ENCODE measurements around the gene BACH1.
A peak's percentile ranks its signal among the peaks of the same experiment; 100 is the strongest.
"Not testable (repeated sequence)": the region's sequence is repeated elsewhere in the genome, so short reads cannot be mapped to it uniquely, and the experiment has no call there.

The BACH1 gene

DNA sequence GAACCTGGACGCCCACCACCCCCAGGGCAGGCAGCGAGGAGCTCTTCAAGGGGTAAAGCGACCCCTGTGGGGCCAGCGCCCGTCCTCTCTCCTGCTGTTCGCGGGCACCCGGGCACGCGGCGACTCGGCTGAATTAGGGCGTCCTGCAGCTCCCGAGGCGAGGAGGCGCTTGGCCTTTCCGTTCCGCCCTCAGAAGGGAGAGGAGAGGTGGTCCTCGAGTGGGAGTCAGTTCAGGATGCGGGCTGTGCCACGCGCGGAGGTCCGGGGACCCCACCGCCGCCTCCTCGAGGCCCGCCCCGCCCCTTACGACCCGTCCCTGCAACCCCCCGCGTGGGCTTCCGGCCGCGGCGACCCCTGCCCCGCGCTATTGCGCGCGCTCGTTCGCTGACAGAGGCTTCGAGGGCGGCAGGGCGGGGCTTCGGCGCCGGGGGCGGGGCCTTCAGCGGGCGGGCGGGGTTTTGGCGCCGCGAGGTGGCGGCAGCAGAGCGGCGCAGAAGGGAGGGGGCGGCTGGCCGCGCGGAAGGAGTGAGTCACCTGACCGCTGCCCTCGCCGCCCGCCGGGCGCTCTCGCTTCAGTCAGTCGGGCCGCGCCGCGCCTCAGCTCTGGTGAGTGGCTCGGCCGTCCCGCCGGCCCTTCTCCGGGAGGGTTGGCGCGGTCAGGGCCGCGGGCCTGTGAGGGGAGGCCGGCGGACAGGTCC, at the start of gene BACH1:
BACH1 (plus strand) TSS at position 575 of the 698 bp plus-strand sequence. CDS start 22,359 bp downstream, outside the sequence.
- Mint-ChIP-seq H3K4me1 (ENCODE audit: low read depth) (peaks cover 81% of the 10 kb centered on the region), H3K4me3 (peak within 1 kb of the TSS; percentile 89), H3K36me3 (ENCODE audit: low read depth) (peaks cover 5% of the 10 kb centered on the region), H3K9me3 (peaks cover 7% of the 10 kb centered on the region), H3K27me3 (no peaks in the 10 kb centered on the region), H3K27ac (peak within 1 kb of the TSS; percentile 92)

DNA sequence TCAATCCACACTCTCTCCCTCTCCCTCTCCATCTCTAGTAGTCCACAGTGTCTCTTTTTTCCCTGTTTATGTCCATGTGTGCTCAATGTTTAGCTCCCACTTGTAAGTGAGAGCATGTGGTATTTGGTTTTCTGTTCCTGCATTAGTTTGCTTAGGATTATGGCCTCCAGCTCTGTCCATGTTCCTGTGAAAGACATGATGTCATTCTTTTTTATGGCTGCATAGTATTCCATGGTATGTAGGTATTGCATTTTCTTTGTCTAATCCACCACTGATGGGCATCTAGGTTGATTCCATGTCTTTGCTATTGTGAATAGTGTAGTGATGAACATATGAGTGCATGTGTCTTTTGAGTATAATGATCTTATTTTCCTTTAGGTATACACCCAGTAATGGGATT, 49.4 kb upstream of the BACH1 start:
- not testable (repeated sequence) for H3K4me3 Mint-ChIP-seq; H3K27ac Mint-ChIP-seq; H3K36me3 Mint-ChIP-seq (ENCODE audit: low read depth)
- Mint-ChIP-seq H3K27me3 (peaks cover 15% of the 10 kb centered on the region), H3K9me3 (peaks cover 19% of the 10 kb centered on the region), H3K4me1 (ENCODE audit: low read depth) (peaks cover 13% of the 10 kb centered on the region)

DNA sequence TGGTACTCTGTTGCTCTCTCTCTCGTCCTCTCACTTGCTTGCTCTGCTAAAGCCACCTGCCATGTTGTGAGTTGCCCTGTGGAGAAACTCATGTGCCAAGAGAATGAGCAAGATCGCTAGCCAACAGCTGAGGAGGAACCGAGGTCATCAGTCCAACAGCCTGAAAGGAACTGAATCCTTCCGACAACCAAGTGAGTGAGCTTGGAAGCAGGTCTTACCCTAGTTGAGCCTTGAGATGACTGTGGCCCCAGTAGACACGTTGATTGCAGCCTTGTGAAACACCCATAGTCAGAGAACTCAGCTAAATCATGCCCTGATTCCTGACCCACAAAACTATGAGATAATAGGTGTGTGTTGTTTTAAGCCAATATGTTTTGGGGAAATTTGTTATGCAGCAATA, 48.1 kb upstream of the BACH1 start:
- Mint-ChIP-seq H3K27ac (no peak overlapping the region), H3K4me1 (ENCODE audit: low read depth) (peaks cover under 1% of the 10 kb centered on the region), H3K27me3 (peaks cover 15% of the 10 kb centered on the region)

DNA sequence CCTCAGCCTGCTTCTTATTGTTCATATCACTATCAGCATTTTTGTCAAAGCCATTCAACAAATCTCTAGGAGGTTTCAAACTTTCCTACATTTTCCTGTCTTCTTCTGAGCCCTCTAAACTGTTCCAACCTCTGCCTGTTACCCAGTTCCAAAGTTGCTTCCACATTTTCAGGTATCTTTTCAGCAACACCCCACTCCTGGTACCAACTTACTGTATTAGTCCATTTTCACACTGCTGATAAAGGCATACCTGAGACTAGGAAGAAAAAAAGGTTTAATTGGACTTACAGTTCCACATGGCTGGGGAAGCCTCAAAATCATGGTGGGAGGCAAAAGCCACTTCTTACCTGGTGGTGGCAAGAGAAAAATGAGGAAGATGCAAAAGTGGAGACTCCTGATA, 44.9 kb upstream of the BACH1 start:
- not testable (repeated sequence) for H3K4me3 Mint-ChIP-seq; H3K27ac Mint-ChIP-seq; H3K4me1 Mint-ChIP-seq (ENCODE audit: low read depth)
- Mint-ChIP-seq H3K9me3 (peaks cover 23% of the 10 kb centered on the region), H3K27me3 (peaks cover 15% of the 10 kb centered on the region), H3K36me3 (ENCODE audit: low read depth) (peaks cover 12% of the 10 kb centered on the region)

More for the DNA sequence above, 48.1 kb upstream of the BACH1 start:
- H3K36me3 Mint-ChIP-seq (ENCODE audit: low read depth), result peaks cover 12% of the 10 kb centered on the region
- no peak overlapping the region for H3K4me3 Mint-ChIP-seq
- H3K9me3 Mint-ChIP-seq, result peaks cover 23% of the 10 kb centered on the region

DNA sequence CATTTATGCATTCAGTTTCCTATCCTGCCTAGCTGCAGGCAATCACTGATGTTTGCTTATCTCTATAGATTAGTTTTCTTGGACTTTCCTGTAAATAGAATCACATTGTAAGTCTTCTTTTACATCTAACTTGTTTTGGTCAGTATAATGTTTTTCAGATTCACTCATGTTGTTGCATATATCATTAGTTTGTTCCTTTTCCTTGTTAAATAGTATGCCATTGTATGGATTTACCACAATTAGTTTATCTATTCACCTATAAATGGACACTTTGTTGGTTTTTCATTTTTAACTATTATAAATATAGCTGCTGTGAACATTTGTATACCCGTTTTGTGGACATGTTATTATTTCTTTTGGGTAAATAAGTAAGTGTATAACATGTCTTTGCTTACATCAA, 44.2 kb upstream of the BACH1 start:
- H3K27ac Mint-ChIP-seq, result no peak overlapping the region
- H3K36me3 Mint-ChIP-seq (ENCODE audit: low read depth), result peaks cover 12% of the 10 kb centered on the region
- H3K4me1 Mint-ChIP-seq (ENCODE audit: low read depth), result no peaks in the 10 kb centered on the region
- H3K9me3 Mint-ChIP-seq, result peaks cover 18% of the 10 kb centered on the region
- H3K27me3 Mint-ChIP-seq, result peaks cover 9% of the 10 kb centered on the region
- no peak overlapping the region for H3K4me3 Mint-ChIP-seq

DNA sequence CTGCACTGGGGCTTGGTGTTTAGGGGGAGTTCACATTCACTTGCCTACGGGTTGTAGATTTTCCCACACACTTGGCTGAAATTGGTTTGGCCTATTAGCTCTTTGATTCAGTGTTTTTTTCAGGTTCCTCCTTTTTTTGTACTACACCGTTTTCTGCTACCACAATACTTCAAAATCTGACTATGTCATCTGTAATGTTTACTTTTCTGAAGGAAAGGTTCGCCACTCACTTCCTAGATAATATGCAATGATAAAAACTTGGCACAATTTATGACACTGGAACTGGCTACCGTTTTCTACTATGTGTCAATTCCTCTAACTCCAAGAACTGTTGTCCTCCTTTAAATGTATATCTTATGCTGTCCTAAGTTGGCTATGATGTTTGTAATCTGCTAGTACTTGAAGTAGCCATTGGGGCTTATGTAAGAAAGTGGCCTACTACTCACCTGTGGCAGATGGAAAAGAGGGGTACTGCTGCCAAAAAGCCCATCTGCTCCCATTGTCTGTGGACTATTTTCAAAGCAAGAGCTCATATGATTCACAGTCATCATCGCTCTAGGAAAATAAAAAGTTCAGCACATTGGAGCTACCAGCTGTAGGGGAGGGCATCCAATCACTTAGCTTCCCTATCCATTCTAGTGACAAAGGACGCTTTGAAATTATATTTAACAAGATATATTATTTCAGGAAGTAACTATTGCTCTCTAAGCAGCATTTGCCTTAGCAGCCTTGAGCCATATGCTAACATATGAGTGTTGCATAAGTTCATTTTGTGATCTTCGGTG, 42.4 kb upstream of the BACH1 start:
- Mint-ChIP-seq H3K36me3 (ENCODE audit: low read depth) (peaks cover 12% of the 10 kb centered on the region), H3K27me3 (no peaks in the 10 kb centered on the region), H3K9me3 (peaks cover 18% of the 10 kb centered on the region), H3K4me3 (no peak overlapping the region), H3K4me1 (ENCODE audit: low read depth) (no peaks in the 10 kb centered on the region), H3K27ac (no peak overlapping the region)

DNA sequence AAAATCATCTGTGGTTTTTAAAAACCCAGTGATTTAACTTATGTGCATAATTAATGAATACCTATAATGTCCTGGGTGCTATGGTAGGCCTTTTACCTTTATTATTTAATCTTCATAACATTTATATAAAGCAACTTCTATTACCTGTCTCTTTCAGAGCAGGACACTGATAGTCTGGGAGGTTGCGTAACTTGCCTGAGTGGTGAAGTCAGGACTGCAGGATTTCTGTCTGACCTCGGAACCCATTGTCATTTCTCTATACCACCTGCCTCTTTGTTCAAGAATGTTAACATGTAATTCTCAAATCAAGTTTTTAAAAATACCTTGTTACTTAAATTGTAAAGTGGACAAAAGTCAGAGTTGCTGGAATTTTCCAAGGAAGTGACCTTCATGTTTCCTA, 41.0 kb upstream of the BACH1 start:
- no peaks in the 10 kb centered on the region for H3K4me1 Mint-ChIP-seq (ENCODE audit: low read depth)
- H3K4me3 Mint-ChIP-seq, result no peak overlapping the region
- no peak overlapping the region for H3K27ac Mint-ChIP-seq
- H3K36me3 Mint-ChIP-seq (ENCODE audit: low read depth), result peaks cover 12% of the 10 kb centered on the region
- peaks cover 15% of the 10 kb centered on the region for H3K9me3 Mint-ChIP-seq
- H3K27me3 Mint-ChIP-seq, result no peaks in the 10 kb centered on the region

DNA sequence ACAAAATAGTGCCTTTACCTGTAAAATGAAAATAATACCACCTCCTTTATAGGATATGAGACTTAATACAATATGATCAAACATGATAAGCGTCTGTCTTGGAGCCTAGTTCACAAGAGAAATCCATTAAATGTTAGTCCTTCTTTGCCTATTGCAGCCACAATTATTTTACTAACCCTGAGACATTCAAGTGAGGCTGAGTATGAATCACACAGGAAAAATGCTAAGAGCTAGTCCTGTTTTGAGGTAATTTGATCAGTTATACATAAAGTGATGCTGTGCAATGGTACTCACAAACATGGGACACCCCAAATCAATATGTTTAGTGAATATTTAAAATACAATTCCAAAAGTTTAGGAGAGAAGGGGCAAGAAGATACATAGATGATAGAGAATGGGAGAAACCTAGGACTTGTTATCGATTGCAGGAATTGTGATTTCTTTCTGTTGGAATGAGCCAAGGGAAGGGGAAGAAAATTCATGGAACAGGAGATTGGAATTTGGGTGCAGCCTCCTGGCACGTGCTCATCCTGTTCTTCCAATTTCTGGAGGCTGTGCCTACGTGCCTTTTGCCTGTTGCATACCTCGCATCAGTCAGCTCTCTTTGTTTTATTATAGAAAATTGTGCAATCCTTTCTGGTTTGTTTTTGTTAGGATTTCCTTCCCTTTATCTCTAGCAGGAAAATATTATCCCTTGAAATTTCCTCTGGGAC, 39.9 kb upstream of the BACH1 start:
- Mint-ChIP-seq H3K36me3 (ENCODE audit: low read depth) (peaks cover 8% of the 10 kb centered on the region), H3K27me3 (no peaks in the 10 kb centered on the region), H3K9me3 (peaks cover 10% of the 10 kb centered on the region), H3K4me3 (no peak overlapping the region), H3K4me1 (ENCODE audit: low read depth) (no peaks in the 10 kb centered on the region), H3K27ac (no peak overlapping the region)

DNA sequence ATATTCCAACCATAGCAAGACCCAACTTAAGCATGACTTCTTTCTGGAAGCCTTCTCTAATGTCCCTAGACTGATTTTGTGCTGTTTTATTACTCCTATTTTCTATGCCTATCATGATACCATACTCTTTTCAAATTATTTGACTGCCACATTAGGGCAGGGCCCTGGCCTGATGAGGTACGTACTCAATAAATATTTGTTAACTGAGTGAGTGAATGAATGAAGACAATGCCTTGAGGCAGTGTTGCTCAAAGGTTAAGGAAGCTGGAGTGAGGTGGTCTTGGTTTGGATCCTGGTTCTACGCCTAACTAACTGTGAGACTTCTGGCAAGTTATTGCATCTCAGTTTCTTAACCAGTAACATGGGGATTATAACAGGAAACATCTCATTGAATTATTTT, 38.3 kb upstream of the BACH1 start:
- H3K36me3 Mint-ChIP-seq (ENCODE audit: low read depth), result no peaks in the 10 kb centered on the region
- peaks cover 8% of the 10 kb centered on the region for H3K4me1 Mint-ChIP-seq (ENCODE audit: low read depth)
- H3K9me3 Mint-ChIP-seq, result no peaks in the 10 kb centered on the region
- no peaks in the 10 kb centered on the region for H3K27me3 Mint-ChIP-seq
- no peak overlapping the region for H3K27ac Mint-ChIP-seq
- H3K4me3 Mint-ChIP-seq, result no peak overlapping the region

DNA sequence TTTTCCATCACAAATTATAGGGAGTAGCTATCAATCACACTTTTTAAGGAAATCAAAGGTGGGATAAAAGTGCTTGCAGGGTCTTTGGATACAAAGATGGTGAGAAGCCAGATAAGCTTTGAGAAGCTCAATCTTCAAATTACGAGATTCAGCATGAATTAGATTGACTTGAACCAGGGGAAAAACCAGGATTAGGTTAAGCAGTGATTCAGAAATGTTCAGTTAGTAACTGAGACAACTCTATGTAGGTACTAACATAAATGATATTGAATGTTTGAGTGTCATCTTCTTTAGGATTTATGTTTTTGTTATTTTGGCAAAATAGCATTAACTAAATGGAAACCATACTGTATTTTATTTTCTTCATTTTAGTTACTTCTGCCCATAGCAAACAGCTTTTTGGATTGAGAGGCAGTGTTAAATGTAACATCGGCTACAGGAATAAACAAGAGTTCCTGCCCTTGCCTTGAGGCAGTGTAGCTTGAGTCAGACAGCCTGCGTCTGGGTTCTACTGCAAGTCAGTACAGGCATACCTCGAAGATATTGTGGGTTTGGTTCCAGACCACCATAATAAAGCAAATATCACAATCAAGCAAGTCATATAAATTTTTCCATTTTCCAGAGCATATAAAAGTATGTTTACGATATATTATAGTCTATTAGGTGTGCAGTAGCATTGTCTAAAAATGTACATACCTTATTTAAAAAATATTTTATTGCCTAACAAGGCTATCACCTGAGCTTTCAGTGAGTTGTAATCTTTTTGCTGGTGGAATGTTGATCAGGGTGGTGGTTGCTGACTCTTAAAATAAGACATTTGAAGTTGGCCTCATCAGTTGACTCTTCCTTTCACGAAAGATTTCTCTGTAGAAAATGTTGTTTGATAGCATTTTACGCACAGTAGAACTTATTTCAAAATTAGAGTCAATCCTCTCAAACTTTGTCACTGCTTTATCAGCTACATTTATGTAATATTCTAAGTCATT, 36.9 kb upstream of the BACH1 start:
- H3K27me3 Mint-ChIP-seq, result no peaks in the 10 kb centered on the region
- no peaks in the 10 kb centered on the region for H3K36me3 Mint-ChIP-seq (ENCODE audit: low read depth)
- H3K4me1 Mint-ChIP-seq (ENCODE audit: low read depth), result peaks cover 17% of the 10 kb centered on the region
- no peak overlapping the region for H3K4me3 Mint-ChIP-seq
- no peaks in the 10 kb centered on the region for H3K9me3 Mint-ChIP-seq
- no peak overlapping the region for H3K27ac Mint-ChIP-seq

DNA sequence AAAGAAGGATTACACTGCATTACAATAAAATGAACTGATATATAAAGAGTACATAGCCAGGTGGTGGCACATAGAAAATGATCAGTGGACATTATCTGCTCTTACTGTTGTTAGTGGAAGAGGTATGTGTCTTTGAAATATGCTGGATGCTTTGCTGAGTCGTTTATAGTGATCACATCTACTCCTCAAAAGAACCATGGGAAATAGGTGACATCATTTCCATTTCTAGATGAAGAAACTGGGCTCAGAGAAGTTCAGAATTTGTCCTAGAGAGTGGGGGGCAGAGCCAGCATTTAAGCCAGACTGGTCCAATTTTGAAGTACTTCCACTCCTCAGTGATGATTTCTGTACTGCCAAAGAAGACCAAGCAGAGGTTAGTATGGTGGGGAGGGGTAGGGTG, 34.0 kb upstream of the BACH1 start:
- Mint-ChIP-seq H3K27ac (no peak overlapping the region), H3K9me3 (no peaks in the 10 kb centered on the region), H3K27me3 (no peaks in the 10 kb centered on the region), H3K36me3 (ENCODE audit: low read depth) (no peaks in the 10 kb centered on the region), H3K4me1 (ENCODE audit: low read depth) (peaks cover 17% of the 10 kb centered on the region), H3K4me3 (no peak overlapping the region)

DNA sequence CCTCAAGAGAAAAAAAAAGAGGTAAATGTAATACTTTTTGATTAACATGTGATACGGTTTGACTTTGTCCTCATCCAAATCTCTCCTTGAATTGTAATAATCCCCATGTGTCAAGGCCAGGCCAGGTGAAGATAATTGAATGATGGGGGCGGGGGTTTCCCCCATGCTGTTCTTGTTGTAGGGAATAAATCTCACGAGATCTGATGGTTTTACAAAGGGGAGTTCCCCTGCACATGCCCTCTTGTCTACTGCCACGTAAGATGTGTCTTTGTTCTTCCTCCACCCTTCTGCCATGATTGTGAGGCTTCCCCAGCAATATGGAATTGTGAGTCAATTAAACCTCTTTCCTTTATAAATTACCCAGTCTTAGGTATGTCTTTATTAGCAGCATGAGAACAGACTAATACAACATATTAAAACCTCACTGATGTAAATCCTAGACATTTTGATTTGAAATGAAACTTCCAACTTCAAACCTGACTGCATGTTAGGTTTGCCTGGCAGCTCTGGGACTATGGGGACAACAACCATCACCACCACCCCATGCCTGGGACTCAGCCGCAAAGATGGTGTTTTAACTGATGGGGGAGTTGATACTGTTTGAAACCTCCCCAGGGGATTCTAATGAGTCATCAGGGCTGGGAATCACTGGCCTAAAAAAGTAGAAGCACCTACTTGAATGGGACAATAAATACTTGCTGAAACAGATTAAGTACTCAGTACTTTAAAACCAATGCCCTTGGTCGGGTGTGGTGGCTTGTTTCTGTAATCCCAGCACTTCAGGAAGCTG, 32.8 kb upstream of the BACH1 start:
- Mint-ChIP-seq H3K4me1 (ENCODE audit: low read depth) (peaks cover 17% of the 10 kb centered on the region), H3K27me3 (no peaks in the 10 kb centered on the region), H3K9me3 (no peaks in the 10 kb centered on the region), H3K27ac (peak overlapping the region; percentile 10), H3K4me3 (no peak overlapping the region), H3K36me3 (ENCODE audit: low read depth) (no peaks in the 10 kb centered on the region)

DNA sequence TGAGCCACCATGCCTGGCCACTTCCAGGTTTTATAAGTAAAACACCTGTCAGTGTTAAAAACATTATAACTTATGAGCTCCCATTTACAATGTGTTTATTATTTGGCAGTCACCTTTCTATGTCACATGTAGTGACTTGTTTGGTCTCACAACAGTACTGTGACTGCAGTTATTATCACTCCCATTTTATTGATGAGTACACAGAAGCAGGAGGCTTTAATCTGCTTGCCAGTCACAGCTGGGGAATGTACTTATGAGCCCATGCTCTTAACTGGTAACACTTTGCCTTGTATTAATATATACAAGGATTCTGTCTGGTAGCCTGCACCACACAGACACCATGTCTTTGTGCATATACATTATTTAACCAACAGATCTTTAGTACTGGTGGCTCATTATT, 31.1 kb upstream of the BACH1 start:
- Mint-ChIP-seq H3K36me3 (ENCODE audit: low read depth) (no peaks in the 10 kb centered on the region), H3K4me3 (no peak overlapping the region), H3K9me3 (no peaks in the 10 kb centered on the region), H3K27ac (no peak overlapping the region), H3K27me3 (no peaks in the 10 kb centered on the region), H3K4me1 (ENCODE audit: low read depth) (peaks cover 17% of the 10 kb centered on the region)

DNA sequence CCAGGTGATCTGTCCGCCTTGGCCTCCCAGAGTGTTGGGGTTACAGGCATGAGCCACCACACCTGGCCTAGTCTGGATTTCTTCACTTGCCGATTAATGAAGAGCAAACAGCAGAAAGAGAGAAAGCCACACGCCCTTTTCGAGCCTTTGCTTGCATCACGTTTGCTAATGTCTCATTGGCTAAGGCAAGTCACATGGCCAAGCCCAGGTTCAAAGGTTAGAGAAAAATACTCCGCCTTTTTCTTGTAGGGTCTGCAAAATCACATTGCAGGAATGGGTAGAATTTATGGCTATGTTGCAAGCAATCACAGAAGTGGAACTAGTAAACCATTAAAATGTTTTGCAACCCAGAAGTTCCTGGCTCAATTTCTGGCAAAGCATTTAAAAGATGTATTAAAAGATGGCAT, 26.8 kb upstream of the BACH1 start:
- no peaks in the 10 kb centered on the region for H3K9me3 Mint-ChIP-seq
- H3K27me3 Mint-ChIP-seq, result no peaks in the 10 kb centered on the region
- H3K4me1 Mint-ChIP-seq (ENCODE audit: low read depth), result no peaks in the 10 kb centered on the region

More for the DNA sequence above, 26.8 kb upstream of the BACH1 start:
- H3K36me3 Mint-ChIP-seq (ENCODE audit: low read depth), result no peaks in the 10 kb centered on the region
- no peak overlapping the region for H3K27ac Mint-ChIP-seq
- H3K4me3 Mint-ChIP-seq, result no peak overlapping the region

All from stimulated activated naive CD8-positive, alpha-beta T cell treated with anti-CD3 and anti-CD28 coated beads, Interleukin-15, Interleukin-2, amounts not matched to agents 100 ng/mL and 50 ng/mL, for 24 hours (primary cell).